ENCODE results near the gene DIPK1A. TPM values are rescaled to one million over a fixed set of nuclear protein-coding genes. Genes with fewer than 3 reads are reported as not detected.

Gene DIPK1A
- total RNA-seq, 1 experiment from 2014 or later = 4.8 TPM

- no peak for ATAC-seq
- no peaks in the 10 kb centered on the region for H3K27me3 Mint-ChIP-seq (ENCODE audit: low read depth)
- no peaks in the 10 kb centered on the region for H3K9me3 Mint-ChIP-seq
- ChIA-PET POLR2A (no interaction called here), CTCF (interaction anchor here (1.1 kb wide), 1 partner anchor 146 kb away, joined by 3 read pairs; no protein-coding TSS in a partner anchor)
- DNase-seq (ENCODE audit: low spot score) = no peak
- no peak for TF ChIP-seq PRRX2 (CRISPR knock-in tag; IDR thresholded peaks at IDR 0.05)
- TF ChIP-seq CREM (CRISPR knock-in tag; IDR thresholded peaks at IDR 0.05) = no peak
- TF ChIP-seq FOXP1 (CRISPR knock-in tag; IDR thresholded peaks at IDR 0.05; ENCODE audit: borderline replicate concordance) = no peak
- no peak for TF ChIP-seq ZNF263 (CRISPR knock-in tag; IDR thresholded peaks at IDR 0.05; ENCODE audit: low read depth)
- TF ChIP-seq TCF7 (CRISPR knock-in tag; IDR thresholded peaks at IDR 0.05; ENCODE audit: low read depth) = no peak
- TF ChIP-seq, protein P1, sequence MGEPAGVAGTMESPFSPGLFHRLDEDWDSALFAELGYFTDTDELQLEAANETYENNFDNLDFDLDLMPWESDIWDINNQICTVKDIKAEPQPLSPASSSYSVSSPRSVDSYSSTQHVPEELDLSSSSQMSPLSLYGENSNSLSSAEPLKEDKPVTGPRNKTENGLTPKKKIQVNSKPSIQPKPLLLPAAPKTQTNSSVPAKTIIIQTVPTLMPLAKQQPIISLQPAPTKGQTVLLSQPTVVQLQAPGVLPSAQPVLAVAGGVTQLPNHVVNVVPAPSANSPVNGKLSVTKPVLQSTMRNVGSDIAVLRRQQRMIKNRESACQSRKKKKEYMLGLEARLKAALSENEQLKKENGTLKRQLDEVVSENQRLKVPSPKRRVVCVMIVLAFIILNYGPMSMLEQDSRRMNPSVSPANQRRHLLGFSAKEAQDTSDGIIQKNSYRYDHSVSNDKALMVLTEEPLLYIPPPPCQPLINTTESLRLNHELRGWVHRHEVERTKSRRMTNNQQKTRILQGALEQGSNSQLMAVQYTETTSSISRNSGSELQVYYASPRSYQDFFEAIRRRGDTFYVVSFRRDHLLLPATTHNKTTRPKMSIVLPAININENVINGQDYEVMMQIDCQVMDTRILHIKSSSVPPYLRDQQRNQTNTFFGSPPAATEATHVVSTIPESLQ (CRISPR knock-in tag; IDR thresholded peaks at IDR 0.05) = no peak
- TF ChIP-seq ZNF138 (CRISPR knock-in tag; conservative IDR thresholded peaks at IDR 0.05) = no peak
- TF ChIP-seq JUN (CRISPR knock-in tag; IDR thresholded peaks at IDR 0.05) = no peak
- TF ChIP-seq ATF2 (CRISPR knock-in tag; IDR thresholded peaks at IDR 0.05; ENCODE audit: borderline replicate concordance, low read depth) = no peak
- no peak for TF ChIP-seq MYBL2 (CRISPR knock-in tag; IDR thresholded peaks at IDR 0.05)
- TF ChIP-seq ZNF423 (CRISPR knock-in tag; IDR thresholded peaks at IDR 0.05) = no peak
- no peak for TF ChIP-seq FOXK1 (CRISPR knock-in tag; IDR thresholded peaks at IDR 0.05)
- TF ChIP-seq PREB (CRISPR knock-in tag; IDR thresholded peaks at IDR 0.05; ENCODE audit: borderline replicate concordance) = no peak
- no peak for TF ChIP-seq ESRRA (CRISPR knock-in tag; IDR thresholded peaks at IDR 0.05; ENCODE audit: borderline replicate concordance)
- TF ChIP-seq, protein P2, sequence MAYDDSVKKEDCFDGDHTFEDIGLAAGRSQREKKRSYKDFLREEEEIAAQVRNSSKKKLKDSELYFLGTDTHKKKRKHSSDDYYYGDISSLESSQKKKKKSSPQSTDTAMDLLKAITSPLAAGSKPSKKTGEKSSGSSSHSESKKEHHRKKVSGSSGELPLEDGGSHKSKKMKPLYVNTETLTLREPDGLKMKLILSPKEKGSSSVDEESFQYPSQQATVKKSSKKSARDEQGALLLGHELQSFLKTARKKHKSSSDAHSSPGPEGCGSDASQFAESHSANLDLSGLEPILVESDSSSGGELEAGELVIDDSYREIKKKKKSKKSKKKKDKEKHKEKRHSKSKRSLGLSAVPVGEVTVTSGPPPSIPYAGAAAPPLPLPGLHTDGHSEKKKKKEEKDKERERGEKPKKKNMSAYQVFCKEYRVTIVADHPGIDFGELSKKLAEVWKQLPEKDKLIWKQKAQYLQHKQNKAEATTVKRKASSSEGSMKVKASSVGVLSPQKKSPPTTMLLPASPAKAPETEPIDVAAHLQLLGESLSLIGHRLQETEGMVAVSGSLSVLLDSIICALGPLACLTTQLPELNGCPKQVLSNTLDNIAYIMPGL (CRISPR knock-in tag; IDR thresholded peaks at IDR 0.05) = no peak
- TF ChIP-seq CREB1 (CRISPR knock-in tag; IDR thresholded peaks at IDR 0.05) = no peak
- TF ChIP-seq ZNF671 (CRISPR knock-in tag; IDR thresholded peaks at IDR 0.05) = no peak
- no peak for TF ChIP-seq MXD4 (CRISPR knock-in tag; IDR thresholded peaks at IDR 0.05; ENCODE audit: borderline replicate concordance)
- no peak for TF ChIP-seq SMAD4 (CRISPR knock-in tag; IDR thresholded peaks at IDR 0.05)
- TF ChIP-seq NFATC4 (CRISPR knock-in tag; IDR thresholded peaks at IDR 0.05) = no peak
- H3K4me1 Mint-ChIP-seq = no peaks in the 10 kb centered on the region
- no peak overlapping the region for H3K4me3 Mint-ChIP-seq
- no peak overlapping the region for H3K27ac Mint-ChIP-seq
- no peaks in the 10 kb centered on the region for H3K36me3 Mint-ChIP-seq
These were observed 106.0 kb downstream of the DIPK1A start for GRCh38 chr1:92855236-92855635.

DNA sequence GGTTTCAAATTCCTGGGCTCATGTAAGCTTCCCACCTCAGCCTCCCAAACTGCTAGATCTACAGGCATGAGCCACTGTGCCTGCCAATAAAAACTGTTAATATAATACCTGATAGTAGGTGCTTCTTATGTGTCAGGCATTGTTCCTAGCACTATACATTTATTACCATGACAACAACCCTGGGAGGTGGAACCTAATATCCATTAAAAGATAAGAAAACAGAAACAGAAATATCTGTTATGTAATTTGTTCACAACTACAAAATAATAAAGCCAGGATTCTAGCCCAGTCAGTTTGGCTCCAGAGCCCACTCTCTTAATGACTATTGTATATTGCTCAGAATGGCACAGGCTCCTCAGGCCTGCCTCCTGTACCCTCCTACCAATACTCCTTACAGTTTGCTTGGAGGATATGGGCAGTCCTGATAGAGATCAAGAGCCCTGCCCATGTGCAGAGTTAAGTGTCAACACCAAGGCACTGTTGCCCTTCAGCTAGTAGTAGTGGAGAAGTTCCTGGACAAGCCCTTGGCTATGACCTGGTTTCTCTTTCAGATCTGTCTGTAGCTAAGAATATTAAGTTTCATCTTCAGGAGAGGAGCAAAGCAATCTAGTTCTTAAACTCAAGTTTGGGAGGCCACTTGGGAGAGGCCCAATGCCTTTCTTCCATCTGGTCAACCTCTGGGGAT, 107.0 kb downstream of the DIPK1A start:
- CTCF ChIA-PET = interaction anchor here (1.0 to 2.4 kb wide), 2 partner anchors 106 to 140 kb away, joined by 3 to 11 read pairs; no protein-coding TSS in a partner anchor
- no peaks in the 10 kb centered on the region for H3K9me3 Mint-ChIP-seq

More for the DNA sequence above, 107.0 kb downstream of the DIPK1A start:
- TF ChIP-seq, protein P3, sequence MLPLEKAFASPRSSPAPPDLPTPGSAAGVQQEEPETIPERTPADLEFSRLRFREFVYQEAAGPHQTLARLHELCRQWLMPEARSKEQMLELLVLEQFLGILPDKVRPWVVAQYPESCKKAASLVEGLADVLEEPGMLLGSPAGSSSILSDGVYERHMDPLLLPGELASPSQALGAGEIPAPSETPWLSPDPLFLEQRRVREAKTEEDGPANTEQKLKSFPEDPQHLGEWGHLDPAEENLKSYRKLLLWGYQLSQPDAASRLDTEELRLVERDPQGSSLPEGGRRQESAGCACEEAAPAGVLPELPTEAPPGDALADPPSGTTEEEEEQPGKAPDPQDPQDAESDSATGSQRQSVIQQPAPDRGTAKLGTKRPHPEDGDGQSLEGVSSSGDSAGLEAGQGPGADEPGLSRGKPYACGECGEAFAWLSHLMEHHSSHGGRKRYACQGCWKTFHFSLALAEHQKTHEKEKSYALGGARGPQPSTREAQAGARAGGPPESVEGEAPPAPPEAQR (CRISPR knock-in tag; IDR thresholded peaks at IDR 0.05) = no peak
- TF ChIP-seq JUN (CRISPR knock-in tag; IDR thresholded peaks at IDR 0.05) (no peak), ZBTB21 (CRISPR knock-in tag; IDR thresholded peaks at IDR 0.05; ENCODE audit: borderline replicate concordance) (no peak), USF2 (CRISPR knock-in tag; IDR thresholded peaks at IDR 0.05) (no peak), HMGA2 (CRISPR knock-in tag; IDR thresholded peaks at IDR 0.05) (no peak), ELF4 (CRISPR knock-in tag; IDR thresholded peaks at IDR 0.05; ENCODE audit: low read depth) (no peak), ZNF671 (CRISPR knock-in tag; IDR thresholded peaks at IDR 0.05) (no peak), EMX1 (CRISPR knock-in tag; IDR thresholded peaks at IDR 0.05) (no peak)
- DNase-seq (ENCODE audit: low spot score) = no peak
- no peak overlapping the region for H3K4me3 Mint-ChIP-seq
- H3K36me3 Mint-ChIP-seq = no peaks in the 10 kb centered on the region
- no peaks in the 10 kb centered on the region for H3K27me3 Mint-ChIP-seq (ENCODE audit: low read depth)
- no peaks in the 10 kb centered on the region for H3K4me1 Mint-ChIP-seq
- ATAC-seq = no peak
- POLR2A ChIA-PET = no interaction called here
- 0 out of 2 replicates have a peak overlapping the region, but pooled peaks have one; percentile 17 for H3K27ac Mint-ChIP-seq
